ENCODE results near the gene PDE4B.

DNA sequence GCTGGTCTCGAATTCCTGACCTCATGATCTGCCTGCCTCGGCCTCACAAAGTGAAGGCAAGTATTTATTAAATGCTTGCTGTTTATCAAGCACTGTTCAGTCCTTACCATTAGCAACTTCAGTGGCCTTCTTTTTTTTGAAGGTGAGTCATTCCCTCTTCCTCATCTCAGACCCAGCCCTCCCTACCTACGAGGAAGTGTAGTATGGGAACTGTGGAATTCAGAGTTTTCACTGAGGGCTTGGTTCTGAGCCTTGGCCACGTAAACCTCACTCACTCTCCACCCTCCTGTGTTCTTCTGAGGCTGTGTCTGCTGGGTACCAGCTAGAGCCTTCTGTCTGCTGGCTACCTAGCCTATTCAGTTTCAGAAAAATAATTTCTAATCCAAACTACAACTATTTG, 523.0 kb downstream of the PDE4B start:
- no peak for TF ChIP-seq EZH2phosphoT487 (IDR thresholded peaks at IDR 0.05; ENCODE audit: borderline replicate concordance)
- TF ChIP-seq, protein P1, sequence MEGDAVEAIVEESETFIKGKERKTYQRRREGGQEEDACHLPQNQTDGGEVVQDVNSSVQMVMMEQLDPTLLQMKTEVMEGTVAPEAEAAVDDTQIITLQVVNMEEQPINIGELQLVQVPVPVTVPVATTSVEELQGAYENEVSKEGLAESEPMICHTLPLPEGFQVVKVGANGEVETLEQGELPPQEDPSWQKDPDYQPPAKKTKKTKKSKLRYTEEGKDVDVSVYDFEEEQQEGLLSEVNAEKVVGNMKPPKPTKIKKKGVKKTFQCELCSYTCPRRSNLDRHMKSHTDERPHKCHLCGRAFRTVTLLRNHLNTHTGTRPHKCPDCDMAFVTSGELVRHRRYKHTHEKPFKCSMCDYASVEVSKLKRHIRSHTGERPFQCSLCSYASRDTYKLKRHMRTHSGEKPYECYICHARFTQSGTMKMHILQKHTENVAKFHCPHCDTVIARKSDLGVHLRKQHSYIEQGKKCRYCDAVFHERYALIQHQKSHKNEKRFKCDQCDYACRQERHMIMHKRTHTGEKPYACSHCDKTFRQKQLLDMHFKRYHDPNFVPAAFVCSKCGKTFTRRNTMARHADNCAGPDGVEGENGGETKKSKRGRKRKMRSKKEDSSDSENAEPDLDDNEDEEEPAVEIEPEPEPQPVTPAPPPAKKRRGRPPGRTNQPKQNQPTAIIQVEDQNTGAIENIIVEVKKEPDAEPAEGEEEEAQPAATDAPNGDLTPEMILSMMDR (conservative IDR thresholded peaks at IDR 0.05; ENCODE audit: low read length) = no peak

Measured in Loucy (cell line).